ENCODE data around the gene STIM2. TPM values are rescaled to one million over a fixed set of nuclear protein-coding genes. Genes with fewer than 3 reads are reported as not detected.
"Not testable (repeated sequence)": the region's sequence is repeated elsewhere in the genome, so short reads cannot be mapped to it uniquely, and the experiment has no call there.

STIM2 gene
- total and polyA plus RNA-seq, 4 experiments from 2014 or later = 23.8 to 91.7 (median 62.7) TPM

- H3K9me3 Mint-ChIP-seq = no peaks in the 10 kb centered on the region
- intact Hi-C loops (cut with micrococcal nuclease) = no loop called here
- Histone ChIP-seq H3K27me3 (ENCODE audit: insufficient read depth, low read length) (no peaks in the 10 kb centered on the region), H3K4me3 (ENCODE audit: low read length in 2 of 2) (no peak overlapping the region), H3K9me3 (ENCODE audit: control insufficient read depth in 1 of 2, low read length in 2 of 2) (no peaks in the 10 kb centered on the region), H3K27ac (ENCODE audit: low read depth, low read length) (no peak overlapping the region), H3K36me3 (ENCODE audit: insufficient read depth, low read length) (no peaks in the 10 kb centered on the region), H3K4me1 (ENCODE audit: insufficient read depth, low read length) (peaks cover 22% of the 10 kb centered on the region)
- H3K27ac Mint-ChIP-seq = no peak overlapping the region
- H3K4me3 Mint-ChIP-seq = no peak overlapping the region
- CTCF ChIA-PET (ENCODE audit: partially characterized antibody) = no interaction called here
- H3K27me3 Mint-ChIP-seq = no peaks in the 10 kb centered on the region
- H3K4me1 Mint-ChIP-seq = peaks cover 43 to 69% (median 52%) of the 10 kb centered on the region in 4 donors
- no peak for DNase-seq
- POLR2A ChIA-PET (ENCODE audit: partially characterized antibody) = no interaction called here
- peaks cover 15 to 35% of the 10 kb centered on the region in 2 donors for H3K36me3 Mint-ChIP-seq
These were observed 102.1 kb downstream of the STIM2 start for GRCh38 chr4:26962720-26963119.

GRCh38 chr4:26964512-26964911 lies 103.9 kb downstream of the STIM2 start:
- H3K9me3 Mint-ChIP-seq = no peaks in the 10 kb centered on the region
- Histone ChIP-seq H3K4me3 (ENCODE audit: low read length in 2 of 2) (no peak overlapping the region), H3K36me3 (ENCODE audit: insufficient read depth, low read length) (no peaks in the 10 kb centered on the region), H3K4me1 (ENCODE audit: insufficient read depth, low read length) (peaks cover 5% of the 10 kb centered on the region), H3K27ac (ENCODE audit: low read depth, low read length) (no peak overlapping the region), H3K9me3 (ENCODE audit: control insufficient read depth in 1 of 2, low read length in 2 of 2) (no peaks in the 10 kb centered on the region), H3K27me3 (ENCODE audit: insufficient read depth, low read length) (no peaks in the 10 kb centered on the region)
- H3K36me3 Mint-ChIP-seq = peaks cover 12 to 34% of the 10 kb centered on the region in 2 donors
- DNase-seq = no peak
- no peak overlapping the region for H3K4me3 Mint-ChIP-seq
- intact Hi-C loops (cut with micrococcal nuclease) = no loop called here
- peak overlapping the region in 3 of 7 donors; percentile 4 to 55 (median 20) for H3K27ac Mint-ChIP-seq
- H3K4me1 Mint-ChIP-seq = peaks cover 40 to 68% (median 48%) of the 10 kb centered on the region in 4 donors
- no peaks in the 10 kb centered on the region for H3K27me3 Mint-ChIP-seq
- ChIA-PET CTCF (ENCODE audit: partially characterized antibody) (interaction anchor here (1.3 to 1.6 kb wide), 2 partner anchors 18 to 47 kb away, joined by 3 to 4 read pairs; no protein-coding TSS in a partner anchor), POLR2A (ENCODE audit: partially characterized antibody) (interaction anchor here (1.1 kb wide), 1 partner anchor 103 kb away, joined by 3 read pairs; no protein-coding TSS in a partner anchor)

GRCh38 chr4:26964994-26965393 lies 104.4 kb downstream of the STIM2 start:
- H3K27me3 ChIP-seq (ENCODE audit: insufficient read depth, low read length) = no peaks in the 10 kb centered on the region
- Mint-ChIP-seq H3K36me3 (peaks cover 8 to 29% of the 10 kb centered on the region in 2 donors), H3K4me1 (peaks cover 37 to 63% (median 45%) of the 10 kb centered on the region in 4 donors), H3K9me3 (no peaks in the 10 kb centered on the region), H3K4me3 (no peak overlapping the region), H3K27ac (peak overlapping the region in 2 of 7 donors; percentile 4 to 13), H3K27me3 (no peaks in the 10 kb centered on the region)
- intact Hi-C loops (cut with micrococcal nuclease) = no loop called here
- H3K27ac ChIP-seq (ENCODE audit: low read depth, low read length) = no peak overlapping the region
- H3K4me1 ChIP-seq (ENCODE audit: insufficient read depth, low read length) = no peaks in the 10 kb centered on the region
- no peaks in the 10 kb centered on the region for H3K36me3 ChIP-seq (ENCODE audit: insufficient read depth, low read length)
- POLR2A ChIA-PET (ENCODE audit: partially characterized antibody) = interaction anchor here (1.1 kb wide), 1 partner anchor 103 kb away, joined by 3 read pairs; no protein-coding TSS in a partner anchor
- no peak overlapping the region for H3K4me3 ChIP-seq (ENCODE audit: low read length in 2 of 2)
- DNase-seq = no peak
- CTCF ChIA-PET (ENCODE audit: partially characterized antibody) = interaction anchor here (1.3 to 1.6 kb wide), 2 partner anchors 18 to 47 kb away, joined by 3 to 4 read pairs; no protein-coding TSS in a partner anchor
- no peaks in the 10 kb centered on the region for H3K9me3 ChIP-seq (ENCODE audit: control insufficient read depth in 1 of 2, low read length in 2 of 2)

DNA sequence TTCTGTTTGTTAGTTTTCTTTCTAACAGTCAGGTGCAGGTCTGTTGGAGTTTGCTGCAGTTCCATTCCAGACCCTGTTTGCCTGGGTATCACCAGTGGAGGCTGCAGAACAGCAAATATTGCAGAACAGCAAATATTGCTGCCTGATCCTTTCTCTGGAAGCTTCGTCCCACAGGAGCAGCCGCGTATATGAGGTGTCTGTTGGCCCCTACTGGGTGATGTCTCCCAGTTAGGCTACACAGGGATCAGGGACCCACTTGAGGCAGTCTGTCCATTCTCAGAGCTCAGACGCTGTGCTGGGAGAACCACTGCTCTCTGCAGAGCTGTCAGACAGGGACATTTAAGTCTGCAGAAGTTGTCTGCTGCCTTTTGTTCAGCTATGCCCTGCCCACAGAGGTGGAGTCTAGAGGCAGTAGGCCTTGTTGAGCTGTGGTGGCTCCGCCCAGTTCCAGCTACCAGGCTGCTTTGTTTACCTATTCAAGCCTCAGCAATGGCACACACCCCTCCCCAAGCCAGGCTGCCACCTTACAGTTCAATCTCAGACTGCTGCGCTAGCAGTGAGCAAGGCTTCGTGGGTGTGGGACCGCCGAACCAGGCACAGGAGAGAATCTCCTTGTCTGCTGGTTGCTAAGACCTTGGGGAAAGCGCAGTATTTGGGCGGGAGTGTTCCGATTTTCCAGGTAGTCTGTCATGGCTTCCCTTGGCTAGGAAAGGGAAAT lies 115.0 kb downstream of the STIM2 start:
- H3K9me3 ChIP-seq (ENCODE audit: control insufficient read depth in 1 of 2, low read length in 2 of 2); H3K27ac ChIP-seq (ENCODE audit: low read depth, low read length); CTCF ChIA-PET (ENCODE audit: partially characterized antibody); H3K4me3 Mint-ChIP-seq; H3K36me3 ChIP-seq (ENCODE audit: insufficient read depth, low read length); H3K4me1 ChIP-seq (ENCODE audit: insufficient read depth, low read length); H3K27me3 ChIP-seq (ENCODE audit: insufficient read depth, low read length); H3K9me3 Mint-ChIP-seq; DNase-seq; H3K27me3 Mint-ChIP-seq; H3K27ac Mint-ChIP-seq; H3K4me3 ChIP-seq (ENCODE audit: low read length in 2 of 2); intact Hi-C loops (cut with micrococcal nuclease): not testable (repeated sequence)
- Mint-ChIP-seq H3K36me3 (peaks cover 8 to 11% of the 10 kb centered on the region in 2 donors), H3K4me1 (peaks cover 52 to 77% (median 64%) of the 10 kb centered on the region in 4 donors)
- POLR2A ChIA-PET (ENCODE audit: partially characterized antibody) = interaction anchor here (1.7 kb wide), 1 partner anchor 115 kb away, joined by 7 read pairs; the partner anchor contains the start of gene STIM2

DNA sequence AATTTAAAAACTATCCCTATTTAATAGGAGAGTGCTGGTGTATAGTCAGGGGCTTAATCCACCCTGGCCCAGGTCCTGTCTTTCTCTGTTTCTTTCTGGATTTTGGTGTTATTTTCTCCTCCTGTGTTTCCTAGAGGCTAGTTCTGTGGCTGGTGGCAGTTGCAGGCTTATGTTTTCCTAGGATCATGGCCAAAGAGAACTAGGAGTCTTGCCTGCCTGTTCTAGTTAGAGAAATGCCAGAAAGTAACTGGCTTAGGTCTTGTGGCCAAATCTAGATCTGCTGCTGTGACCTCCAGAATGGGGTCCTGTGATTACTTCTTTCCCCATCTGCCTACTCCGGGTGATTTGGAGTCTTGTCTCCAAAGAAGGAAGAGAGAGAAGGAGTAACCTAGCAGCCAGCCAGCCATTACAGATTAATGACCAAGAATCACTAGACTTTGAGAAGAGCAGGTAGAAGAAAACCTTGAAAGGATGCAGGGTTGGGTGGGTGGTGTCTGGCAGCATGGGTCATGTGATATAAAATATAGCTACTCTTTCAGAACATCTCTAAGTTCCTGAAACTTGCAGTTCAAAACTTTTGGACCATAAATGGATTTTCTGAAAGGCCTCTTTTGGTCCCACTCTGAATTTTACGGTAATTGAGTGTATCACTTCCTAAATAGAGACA lies 117.9 kb downstream of the STIM2 start:
- Mint-ChIP-seq H3K4me3 (peak overlapping the region in 1 of 8 donors; percentile 20), H3K36me3 (peaks cover 0 to 4% of the 10 kb centered on the region in 2 donors)
- no peaks in the 10 kb centered on the region for H3K27me3 ChIP-seq (ENCODE audit: insufficient read depth, low read length)

DNA sequence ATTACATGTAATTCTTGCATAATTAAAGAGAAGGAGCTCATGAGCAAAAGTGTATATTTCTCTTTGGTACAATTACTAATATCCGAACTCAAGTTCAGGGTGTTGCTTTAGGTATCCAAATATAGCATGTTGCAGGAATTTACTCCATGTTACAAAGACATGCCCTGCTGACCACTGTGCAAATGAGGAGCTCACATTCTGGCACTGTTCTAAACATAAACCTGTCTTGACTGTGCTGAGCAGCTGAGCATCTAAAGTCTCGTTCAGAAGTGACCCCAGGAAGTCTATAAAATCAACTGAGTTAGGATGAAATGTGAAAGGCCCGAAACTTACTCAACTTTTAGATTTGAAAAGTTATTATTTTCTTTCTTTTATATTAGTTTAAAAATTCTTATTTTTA lies 124.3 kb downstream of the STIM2 start:
- peak overlapping the region in 3 of 7 donors; percentile 6 to 75 (median 43) for H3K27ac Mint-ChIP-seq
- no peaks in the 10 kb centered on the region for H3K9me3 Mint-ChIP-seq
- Histone ChIP-seq H3K4me1 (ENCODE audit: insufficient read depth, low read length) (peaks cover 33% of the 10 kb centered on the region), H3K27me3 (ENCODE audit: insufficient read depth, low read length) (no peaks in the 10 kb centered on the region), H3K4me3 (ENCODE audit: low read length in 2 of 2) (no peak overlapping the region), H3K36me3 (ENCODE audit: insufficient read depth, low read length) (peaks cover 3% of the 10 kb centered on the region), H3K27ac (ENCODE audit: low read depth, low read length) (no peak overlapping the region), H3K9me3 (ENCODE audit: control insufficient read depth in 1 of 2, low read length in 2 of 2) (no peaks in the 10 kb centered on the region)
- no peaks in the 10 kb centered on the region for H3K27me3 Mint-ChIP-seq
- intact Hi-C loops (cut with micrococcal nuclease) = loop anchor here (5.0 kb wide), 1 partner anchor 123 kb away; the partner anchor contains the start of gene STIM2
- peaks cover 5 to 10% of the 10 kb centered on the region in 2 donors for H3K36me3 Mint-ChIP-seq
- H3K4me3 Mint-ChIP-seq = peak overlapping the region in 2 of 8 donors; percentile 44 to 64
- ChIA-PET CTCF (ENCODE audit: partially characterized antibody) (interaction anchor here (1.3 to 1.5 kb wide), 4 partner anchors 21 to 124 kb away, joined by 3 to 5 read pairs (median 4); partner anchors contain the start of gene STIM2), POLR2A (ENCODE audit: partially characterized antibody) (interaction anchor here (1.0 to 1.6 kb wide), 3 partner anchors 23 to 401 kb away, joined by 3 to 10 read pairs (median 3); partner anchors contain the start of gene TBC1D19)
- peaks cover 37 to 51% (median 43%) of the 10 kb centered on the region in 4 donors for H3K4me1 Mint-ChIP-seq
- no peak for DNase-seq

More for the DNA sequence above, 117.9 kb downstream of the STIM2 start:
- peak overlapping the region in 4 of 7 donors; percentile 70 to 85 (median 78) for H3K27ac Mint-ChIP-seq
- Histone ChIP-seq H3K36me3 (ENCODE audit: insufficient read depth, low read length) (no peaks in the 10 kb centered on the region), H3K9me3 (ENCODE audit: control insufficient read depth in 1 of 2, low read length in 2 of 2) (no peaks in the 10 kb centered on the region), H3K4me1 (ENCODE audit: insufficient read depth, low read length) (no peaks in the 10 kb centered on the region), H3K27ac (ENCODE audit: low read depth, low read length) (no peak overlapping the region), H3K4me3 (ENCODE audit: low read length in 2 of 2) (no peak overlapping the region)
- POLR2A ChIA-PET (ENCODE audit: partially characterized antibody) = interaction anchor here (1.5 kb wide), 1 partner anchor 15 kb away, joined by 4 read pairs; no protein-coding TSS in a partner anchor
- CTCF ChIA-PET (ENCODE audit: partially characterized antibody) = no interaction called here
- H3K4me1 Mint-ChIP-seq = peaks cover 42 to 61% (median 51%) of the 10 kb centered on the region in 4 donors
- no peaks in the 10 kb centered on the region for H3K9me3 Mint-ChIP-seq
- intact Hi-C loops (cut with micrococcal nuclease) = no loop called here
- DNase-seq = no peak
- no peaks in the 10 kb centered on the region for H3K27me3 Mint-ChIP-seq
